ENCODE results near the gene IFIT3.

The IFIT3 gene

GRCh38 chr10:89338713-89339112, 10.9 kb downstream of the IFIT3 start:
- DNase-seq = no peak

DNA sequence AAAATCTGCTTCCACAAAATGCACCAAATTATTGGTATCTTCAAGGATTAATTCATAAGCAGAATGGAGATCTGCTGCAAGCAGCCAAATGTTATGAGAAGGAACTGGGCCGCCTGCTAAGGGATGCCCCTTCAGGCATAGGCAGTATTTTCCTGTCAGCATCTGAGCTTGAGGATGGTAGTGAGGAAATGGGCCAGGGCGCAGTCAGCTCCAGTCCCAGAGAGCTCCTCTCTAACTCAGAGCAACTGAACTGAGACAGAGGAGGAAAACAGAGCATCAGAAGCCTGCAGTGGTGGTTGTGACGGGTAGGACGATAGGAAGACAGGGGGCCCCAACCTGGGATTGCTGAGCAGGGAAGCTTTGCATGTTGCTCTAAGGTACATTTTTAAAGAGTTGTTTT, 12.1 kb downstream of the IFIT3 start:
- no peak for DNase-seq

GRCh38 chr10:89341649-89342048, 13.9 kb downstream of the IFIT3 start:
- no peak for DNase-seq

GRCh38 chr10:89342206-89342958, 14.6 kb downstream of the IFIT3 start:
- DNase-seq = peak; percentile 55

- no peak for DNase-seq
Observed at GRCh38 chr10:89343089-89343767, 15.4 kb downstream of the IFIT3 start.

DNA sequence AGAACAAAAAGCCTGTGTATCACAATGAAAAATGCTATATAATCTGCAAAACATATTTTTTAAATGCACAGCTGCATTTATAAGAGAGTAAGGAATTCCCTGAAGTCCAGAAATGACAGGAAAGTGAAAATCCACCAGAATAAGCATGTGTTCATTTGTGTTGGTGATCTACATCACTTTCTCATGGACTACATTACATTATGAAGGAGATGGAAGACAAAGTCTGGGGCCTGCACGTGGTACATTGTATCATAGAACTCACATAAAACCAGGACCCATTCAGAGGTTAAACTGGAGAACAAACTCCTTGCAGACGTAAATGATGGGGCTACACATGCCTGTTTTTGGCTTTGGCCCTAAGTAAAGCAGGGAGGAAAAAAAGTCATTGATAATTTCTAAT, 16.4 kb downstream of the IFIT3 start:
- no peak for DNase-seq

DNA sequence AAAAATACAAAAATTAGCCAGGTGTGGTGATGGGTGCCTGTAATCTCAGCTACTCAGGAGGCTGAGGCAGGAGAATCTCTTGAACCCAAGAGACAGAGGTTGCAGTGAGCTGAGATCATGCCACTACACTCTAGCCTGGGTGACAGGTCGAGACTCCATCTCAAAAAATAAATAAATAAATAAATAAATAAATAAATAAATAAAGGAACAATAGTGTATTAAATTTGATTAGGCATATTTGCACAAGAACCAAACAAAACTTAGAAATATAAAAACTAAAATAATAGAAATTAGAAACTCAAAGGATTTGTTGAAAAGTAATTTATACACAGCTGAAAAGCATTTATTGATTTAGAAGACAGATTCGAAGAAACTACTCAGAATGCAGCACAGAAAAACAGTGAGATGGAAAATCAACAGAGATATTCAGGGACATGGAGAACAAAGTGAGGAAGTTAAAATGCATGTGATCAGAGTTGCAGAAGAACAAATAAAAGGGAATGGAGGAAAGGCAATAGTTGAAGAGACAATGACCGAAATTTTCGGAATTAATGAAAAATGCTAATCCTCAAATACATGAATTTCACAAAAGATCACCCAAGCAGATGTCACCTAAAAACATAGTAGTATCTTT, 17.7 kb downstream of the IFIT3 start:
- DNase-seq = no peak

GRCh38 chr10:89346405-89347254, 18.8 kb downstream of the IFIT3 start:
- DNase-seq = no peak

- no peak for DNase-seq
Observed at GRCh38 chr10:89347701-89348457, 20.1 kb downstream of the IFIT3 start.

GRCh38 chr10:89348481-89348880, 20.7 kb downstream of the IFIT3 start:
- no peak for DNase-seq

GRCh38 chr10:89348975-89349374, 21.2 kb downstream of the IFIT3 start:
- DNase-seq = no peak

- DNase-seq = peak; percentile 40
Observed at GRCh38 chr10:89350631-89351315, 23.0 kb downstream of the IFIT3 start.

- no peak for DNase-seq
Observed at GRCh38 chr10:89351412-89351779, 23.6 kb downstream of the IFIT3 start.

DNA sequence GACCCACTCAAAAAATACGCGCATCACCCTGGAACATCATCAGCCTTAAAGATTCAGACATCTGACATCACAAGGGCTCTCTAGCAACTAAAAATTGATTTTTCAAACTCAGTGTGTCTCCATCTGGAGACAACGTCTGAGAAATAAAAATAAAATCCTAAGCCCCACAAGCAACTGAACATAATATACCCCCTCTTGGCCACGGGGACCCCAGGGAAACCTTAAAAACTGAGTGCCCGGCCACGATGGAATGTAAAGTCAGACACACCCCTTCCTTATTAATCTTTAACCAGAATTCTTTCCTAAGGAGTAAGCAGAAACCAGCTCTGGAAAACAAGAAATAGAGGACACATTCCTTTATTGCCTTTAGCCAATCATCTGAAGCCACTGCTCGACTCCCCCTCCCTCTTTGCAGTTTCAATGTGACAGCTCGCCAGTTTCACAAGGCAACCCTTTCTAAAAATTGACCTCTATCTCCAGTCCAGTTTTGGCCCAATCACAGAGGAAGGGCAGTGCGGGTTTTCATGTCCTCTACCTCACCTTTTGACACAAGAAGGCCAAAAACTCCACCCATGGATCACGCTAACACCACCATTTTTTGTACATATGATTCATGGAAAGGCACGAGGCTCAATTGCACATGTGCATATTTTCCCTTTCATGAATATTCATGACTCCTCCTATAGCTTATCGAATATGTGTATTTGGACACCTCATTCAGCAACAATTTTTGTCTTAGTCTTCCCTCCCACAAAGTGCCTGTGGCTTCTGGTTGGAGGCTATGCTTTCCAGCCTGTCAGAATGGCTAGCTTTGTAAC, 24.2 kb downstream of the IFIT3 start:
- DNase-seq = peak; percentile 65

DNA sequence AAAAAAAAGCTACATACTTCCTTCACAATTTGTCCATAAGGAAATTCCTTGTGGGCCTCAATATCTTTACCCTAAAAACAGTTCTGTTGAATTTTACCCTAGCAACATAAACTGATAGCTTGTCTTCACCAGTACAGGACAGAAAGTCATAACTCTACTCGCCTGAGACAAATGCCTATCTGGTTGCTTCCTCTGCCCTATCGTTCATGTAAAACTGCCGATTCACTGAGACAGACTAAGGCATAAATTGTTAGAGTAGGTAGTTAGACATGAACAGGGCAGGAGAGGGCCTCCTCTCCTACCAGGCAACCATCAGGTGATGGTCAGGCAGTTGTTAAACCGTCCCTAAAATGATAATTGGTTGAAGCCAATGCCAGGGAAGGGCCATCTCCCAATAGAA, 25.0 kb downstream of the IFIT3 start:
- DNase-seq = no peak

GRCh38 chr10:89355394-89355931, 27.7 kb downstream of the IFIT3 start:
- peak; percentile 70 for DNase-seq

- DNase-seq = no peak
Observed at GRCh38 chr10:89357096-89357495, 29.3 kb downstream of the IFIT3 start.

GRCh38 chr10:89357975-89358374, 30.2 kb downstream of the IFIT3 start:
- DNase-seq = no peak

DNA sequence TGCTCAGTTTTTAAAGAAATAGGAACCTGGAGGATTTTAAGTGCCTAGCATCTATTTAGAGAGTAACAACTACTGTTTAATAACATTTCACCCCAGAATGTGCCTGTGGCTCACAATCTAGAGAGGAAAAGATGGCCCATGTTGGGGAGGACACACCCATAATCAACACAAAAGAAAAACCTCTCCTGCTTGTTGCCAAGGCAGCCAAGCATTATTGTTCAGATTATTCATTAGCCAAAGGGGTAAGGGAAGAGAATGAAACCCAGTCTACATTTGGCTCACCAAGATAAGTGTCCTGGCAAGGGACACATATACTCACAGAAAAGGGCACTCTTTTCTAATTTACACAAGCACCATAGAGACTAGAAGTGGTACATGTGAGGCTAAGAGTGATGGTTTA, 32.4 kb downstream of the IFIT3 start:
- DNase-seq = no peak

DNA sequence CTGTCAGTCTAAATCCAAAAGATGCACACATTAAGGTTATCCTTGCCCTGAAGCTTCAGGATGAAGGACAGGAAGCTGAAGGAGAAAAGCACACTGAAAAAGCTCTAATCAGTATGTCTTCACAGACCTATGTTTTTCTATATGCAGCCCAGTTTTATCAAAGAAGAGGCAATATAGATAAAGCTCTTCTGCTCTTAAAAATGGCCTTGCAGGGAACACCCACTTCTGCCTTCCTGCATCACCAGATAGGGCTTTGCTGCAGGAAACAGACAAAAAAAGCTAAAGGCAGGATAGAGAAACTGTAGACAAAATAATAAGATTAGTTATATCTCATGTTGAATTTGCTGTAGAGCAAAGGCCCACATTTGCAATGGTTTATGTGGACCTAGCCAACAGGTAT, 35.1 kb downstream of the IFIT3 start:
- DNase-seq = no peak
